PFSK-1 (cell line): ENCODE measurements around the gene VCL.

Source experiments
- FOXP2 ChIP-seq: optimal IDR thresholded peaks from 2 replicates; pipeline ENCODE3; 2011; ENCODE audit warnings: borderline replicate concordance, control low read depth, inconsistent platforms; ENCODE audit not compliant: insufficient read depth; ENCODE audit errors: extremely low read length, extremely low read depth
- POLR2AphosphoS5 ChIP-seq: IDR thresholded peaks from 2 replicates; pipeline ENCODE4 v1.6.1; 2012; ENCODE audit warnings: low read depth, mild to moderate bottlenecking, control low read depth, low read length, moderate library complexity
- SIN3A ChIP-seq: IDR thresholded peaks from 2 replicates; pipeline ENCODE4 v1.6.1; 2012; ENCODE audit warnings: mild to moderate bottlenecking, low read length, moderate library complexity, borderline replicate concordance; ENCODE audit not compliant: insufficient read depth
- TAF1 ChIP-seq: IDR thresholded peaks from 2 replicates; pipeline ENCODE4 v1.6.1; 2012; ENCODE audit warnings: low read length, control low read depth, borderline replicate concordance; ENCODE audit not compliant: insufficient read depth
- TF ChIP-seq, protein P1 (sequence below), 2 experiments: IDR thresholded peaks; 2 replicates each; pipeline versions ENCODE4 v1.6.1 to v1.8.0; 2011 to 2012; ENCODE audit warnings: low read depth in 2 of 2, low read length in 2 of 2, control low read depth in 1 of 2, inconsistent platforms in 1 of 2, mild to moderate bottlenecking in 1 of 2, moderate library complexity in 1 of 2; ENCODE audit not compliant: insufficient read depth in 1 of 2

Gene VCL

DNA sequence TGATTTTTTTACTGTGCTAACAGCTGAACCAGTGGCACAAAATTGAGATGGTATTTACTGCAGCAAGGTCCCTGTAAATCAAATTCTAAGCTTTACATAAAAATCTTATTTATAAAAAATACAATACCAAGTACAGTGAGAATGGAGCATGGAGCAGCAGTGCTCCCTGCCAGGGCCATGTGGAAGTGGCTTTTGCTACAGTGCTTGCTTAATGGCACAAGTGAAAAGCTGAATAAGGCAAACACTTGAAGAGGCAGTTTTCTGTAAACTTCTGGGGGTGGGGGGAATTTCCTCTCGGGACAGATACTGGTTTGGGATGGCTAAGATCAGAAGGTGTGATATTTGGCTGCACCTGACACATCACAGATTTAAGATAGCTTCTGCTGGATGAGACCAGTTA, 125.2 kb downstream of the VCL start:
- TF ChIP-seq SIN3A (no peak), FOXP2 (no peak), POLR2AphosphoS5 (no peak), TAF1 (no peak)
- TF ChIP-seq, protein P1, sequence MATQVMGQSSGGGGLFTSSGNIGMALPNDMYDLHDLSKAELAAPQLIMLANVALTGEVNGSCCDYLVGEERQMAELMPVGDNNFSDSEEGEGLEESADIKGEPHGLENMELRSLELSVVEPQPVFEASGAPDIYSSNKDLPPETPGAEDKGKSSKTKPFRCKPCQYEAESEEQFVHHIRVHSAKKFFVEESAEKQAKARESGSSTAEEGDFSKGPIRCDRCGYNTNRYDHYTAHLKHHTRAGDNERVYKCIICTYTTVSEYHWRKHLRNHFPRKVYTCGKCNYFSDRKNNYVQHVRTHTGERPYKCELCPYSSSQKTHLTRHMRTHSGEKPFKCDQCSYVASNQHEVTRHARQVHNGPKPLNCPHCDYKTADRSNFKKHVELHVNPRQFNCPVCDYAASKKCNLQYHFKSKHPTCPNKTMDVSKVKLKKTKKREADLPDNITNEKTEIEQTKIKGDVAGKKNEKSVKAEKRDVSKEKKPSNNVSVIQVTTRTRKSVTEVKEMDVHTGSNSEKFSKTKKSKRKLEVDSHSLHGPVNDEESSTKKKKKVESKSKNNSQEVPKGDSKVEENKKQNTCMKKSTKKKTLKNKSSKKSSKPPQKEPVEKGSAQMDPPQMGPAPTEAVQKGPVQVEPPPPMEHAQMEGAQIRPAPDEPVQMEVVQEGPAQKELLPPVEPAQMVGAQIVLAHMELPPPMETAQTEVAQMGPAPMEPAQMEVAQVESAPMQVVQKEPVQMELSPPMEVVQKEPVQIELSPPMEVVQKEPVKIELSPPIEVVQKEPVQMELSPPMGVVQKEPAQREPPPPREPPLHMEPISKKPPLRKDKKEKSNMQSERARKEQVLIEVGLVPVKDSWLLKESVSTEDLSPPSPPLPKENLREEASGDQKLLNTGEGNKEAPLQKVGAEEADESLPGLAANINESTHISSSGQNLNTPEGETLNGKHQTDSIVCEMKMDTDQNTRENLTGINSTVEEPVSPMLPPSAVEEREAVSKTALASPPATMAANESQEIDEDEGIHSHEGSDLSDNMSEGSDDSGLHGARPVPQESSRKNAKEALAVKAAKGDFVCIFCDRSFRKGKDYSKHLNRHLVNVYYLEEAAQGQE (IDR thresholded peaks at IDR 0.05; ENCODE audit: insufficient read depth in 1 of 2, low read depth in 2 of 2, low read length in 2 of 2): no peak

GRCh38 chr10:74133923-74134820, 136.3 kb downstream of the VCL start:
- TF ChIP-seq TAF1 (no peak), FOXP2 (no peak), SIN3A (no peak)

GRCh38 chr10:74135452-74135851, 137.5 kb downstream of the VCL start:
- TF ChIP-seq TAF1: no peak
- TF ChIP-seq, protein P1 (IDR thresholded peaks at IDR 0.05; ENCODE audit: insufficient read depth in 1 of 2, low read depth in 2 of 2, low read length in 2 of 2): no peak
- no peak for TF ChIP-seq FOXP2
- no peak for TF ChIP-seq POLR2AphosphoS5
- no peak for TF ChIP-seq SIN3A

- TF ChIP-seq, protein P1 (IDR thresholded peaks at IDR 0.05; ENCODE audit: insufficient read depth in 1 of 2, low read depth in 2 of 2, low read length in 2 of 2): no peak
- TF ChIP-seq SIN3A (no peak), FOXP2 (no peak), POLR2AphosphoS5 (no peak), TAF1 (no peak)
These were observed 140.1 kb downstream of the VCL start for GRCh38 chr10:74137992-74138391.

DNA sequence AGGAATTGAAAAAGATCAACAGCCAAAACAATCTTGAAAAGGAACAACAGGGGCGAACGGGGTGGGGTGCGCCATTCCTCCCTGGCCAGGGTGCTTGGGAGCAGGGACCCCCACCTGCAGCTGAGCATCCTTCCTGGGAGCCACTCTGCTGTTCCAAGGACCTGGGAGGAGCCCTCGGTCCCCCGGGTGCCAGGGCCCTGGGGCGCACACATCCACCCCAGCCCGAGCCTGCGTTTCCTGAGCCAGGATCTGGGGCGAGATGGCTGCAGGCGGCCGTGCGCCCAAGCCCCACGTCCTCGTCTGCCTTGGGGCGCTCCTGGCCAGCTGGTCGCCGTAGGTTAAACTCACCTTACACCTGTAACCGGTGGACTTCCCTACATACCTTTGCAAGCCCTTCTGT, 142.1 kb downstream of the VCL start:
- TF ChIP-seq FOXP2: no peak
- TF ChIP-seq, protein P1 (IDR thresholded peaks at IDR 0.05; ENCODE audit: insufficient read depth in 1 of 2, low read depth in 2 of 2, low read length in 2 of 2): no peak
- no peak for TF ChIP-seq SIN3A
- no peak for TF ChIP-seq POLR2AphosphoS5
- no peak for TF ChIP-seq TAF1
